Ascending aorta (tissue), 2 donors: ENCODE measurements around the gene ST3GAL5. TPM values are rescaled to one million over a fixed set of nuclear protein-coding genes. Genes with fewer than 3 reads are reported as not detected.

Experiments
- DNase-seq, 2 donors: peaks; one replicate each; pipeline ENCODE4 v3.0.0-alpha.2; 2019; ENCODE audit warnings: low spot score in 2 of 2
- H3K27ac ChIP-seq, 2 donors: fragments of 200-600 bp; sonication (generic); one replicate each; pipeline ENCODE4 v1.5.1; 2016 to 2017; ENCODE audit warnings: mild to moderate bottlenecking in 1 of 2
- H3K27me3 ChIP-seq: fragments of 200-600 bp; sonication (generic); one replicate; pipeline ENCODE4 v1.5.1; 2017
- H3K36me3 ChIP-seq, 2 donors: fragments of 200-600 bp; sonication (generic); one replicate each; pipeline ENCODE4 v1.5.1; 2016
- H3K4me1 ChIP-seq, 2 donors: fragments of 200-600 bp; sonication (generic); one replicate each; pipeline ENCODE4 v1.5.1; 2016 to 2017; ENCODE audit warnings: mild to moderate bottlenecking in 1 of 2
- H3K4me3 ChIP-seq, 2 donors: fragments of 200-600 bp; sonication (generic); one replicate each; pipeline ENCODE4 v1.5.1; 2016 to 2017; ENCODE audit warnings: mild to moderate bottlenecking in 1 of 2
- H3K9me3 ChIP-seq, 2 donors: fragments of 200-600 bp; sonication (generic); one replicate each; pipeline ENCODE4 v1.5.1; 2016
- intact Hi-C: fragments of 100-400 bp; cut with DNase I; formaldehyde crosslinking; loops from one replicate; pipeline ENCODE4 v1.15.1; 2023
- total RNA-seq: library from RNA; depleted of rRNA; stranded (reverse); fragments of >200 nt; gene quantifications from one replicate; pipeline ENCODE4 v1.1.0, GENCODE V29; 2016
- TF ChIP-seq, protein P1 (sequence below), 3 experiments: fragments of 200-600 bp in 2 of 3; fragments of 450-650 bp in 1 of 3; sonication (generic) in 2 of 3; IDR thresholded peaks; one replicate each; pipeline ENCODE4 v1.5.1; 2016 to 2019; ENCODE audit warnings: antibody characterized with exemption in 3 of 3, mild to moderate bottlenecking in 1 of 3, moderate library complexity in 1 of 3

The ST3GAL5 gene
- total RNA-seq, 1 donor from 2014 or later, result 21.0 TPM

DNA sequence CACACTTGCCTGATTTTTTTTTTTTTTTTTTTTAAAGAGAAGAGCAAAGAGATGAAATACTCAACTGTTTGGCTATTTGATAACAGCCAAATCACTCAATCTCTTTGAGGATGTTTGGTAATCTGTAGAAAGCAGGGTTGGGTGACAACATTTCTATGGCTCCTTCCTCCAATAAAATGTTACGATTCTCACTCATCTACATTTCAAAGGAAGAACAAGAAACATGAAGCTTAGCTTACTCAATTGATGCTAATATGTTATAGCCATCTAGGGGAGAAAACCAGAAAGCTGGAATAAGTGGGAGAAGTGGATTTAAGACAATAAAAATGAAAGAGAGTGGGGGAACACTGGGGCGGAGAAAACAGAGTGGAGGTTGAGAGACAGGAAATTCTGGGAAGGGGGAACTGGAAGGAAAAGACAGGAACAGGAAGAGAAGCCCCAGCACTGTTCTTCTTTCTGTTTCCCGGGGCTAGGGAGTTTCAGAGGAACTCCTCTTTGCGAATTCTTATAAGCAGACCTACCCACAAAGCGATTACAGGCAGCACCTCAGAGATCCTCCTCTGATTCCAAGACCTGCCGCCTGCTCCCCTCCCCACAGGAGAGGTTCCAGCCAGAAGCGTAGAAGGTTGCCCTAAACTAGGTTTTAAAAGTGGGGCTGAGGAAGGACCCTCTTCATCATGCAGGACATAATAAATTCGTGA is 13.3 kb downstream of the ST3GAL5 start:
- H3K36me3 ChIP-seq, result no peaks in the 10 kb centered on the region
- H3K27me3 ChIP-seq, result no peaks in the 10 kb centered on the region
- H3K27ac ChIP-seq, result no peak overlapping the region
- H3K9me3 ChIP-seq, result no peaks in the 10 kb centered on the region
- peaks cover 0 to 13% of the 10 kb centered on the region in 2 donors for H3K4me1 ChIP-seq
- intact Hi-C loops, result no loop called here
- H3K4me3 ChIP-seq, result no peak overlapping the region
- TF ChIP-seq, protein P1, sequence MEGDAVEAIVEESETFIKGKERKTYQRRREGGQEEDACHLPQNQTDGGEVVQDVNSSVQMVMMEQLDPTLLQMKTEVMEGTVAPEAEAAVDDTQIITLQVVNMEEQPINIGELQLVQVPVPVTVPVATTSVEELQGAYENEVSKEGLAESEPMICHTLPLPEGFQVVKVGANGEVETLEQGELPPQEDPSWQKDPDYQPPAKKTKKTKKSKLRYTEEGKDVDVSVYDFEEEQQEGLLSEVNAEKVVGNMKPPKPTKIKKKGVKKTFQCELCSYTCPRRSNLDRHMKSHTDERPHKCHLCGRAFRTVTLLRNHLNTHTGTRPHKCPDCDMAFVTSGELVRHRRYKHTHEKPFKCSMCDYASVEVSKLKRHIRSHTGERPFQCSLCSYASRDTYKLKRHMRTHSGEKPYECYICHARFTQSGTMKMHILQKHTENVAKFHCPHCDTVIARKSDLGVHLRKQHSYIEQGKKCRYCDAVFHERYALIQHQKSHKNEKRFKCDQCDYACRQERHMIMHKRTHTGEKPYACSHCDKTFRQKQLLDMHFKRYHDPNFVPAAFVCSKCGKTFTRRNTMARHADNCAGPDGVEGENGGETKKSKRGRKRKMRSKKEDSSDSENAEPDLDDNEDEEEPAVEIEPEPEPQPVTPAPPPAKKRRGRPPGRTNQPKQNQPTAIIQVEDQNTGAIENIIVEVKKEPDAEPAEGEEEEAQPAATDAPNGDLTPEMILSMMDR (IDR thresholded peaks at IDR 0.05), result no peak
- DNase-seq, result no peak

DNA sequence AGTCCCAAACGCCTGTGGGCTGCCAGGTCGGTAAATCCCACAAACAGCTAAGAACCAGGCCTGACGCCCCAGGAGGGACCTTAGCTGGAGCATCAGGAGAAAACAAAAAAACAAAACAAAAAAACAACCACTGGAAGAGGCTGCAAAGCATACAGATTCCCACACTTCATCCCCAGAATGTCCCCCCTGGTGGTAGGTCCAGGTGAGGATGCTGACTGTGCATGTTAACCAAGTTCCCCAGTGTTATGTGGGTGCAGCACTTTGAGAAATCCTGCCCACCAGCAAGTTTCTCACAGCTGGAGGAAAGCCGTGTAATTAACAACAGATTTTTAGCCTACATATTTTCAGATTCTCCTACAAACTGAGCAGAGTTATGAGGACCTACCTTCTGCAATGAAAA is 15.1 kb downstream of the ST3GAL5 start:
- no peaks in the 10 kb centered on the region for H3K27me3 ChIP-seq
- intact Hi-C loops, result no loop called here
- peaks cover 0 to 11% of the 10 kb centered on the region in 2 donors for H3K4me1 ChIP-seq
- no peaks in the 10 kb centered on the region for H3K36me3 ChIP-seq
- no peak overlapping the region for H3K27ac ChIP-seq
- peak in 1 of 2 donors; percentile 31 for DNase-seq
- H3K4me3 ChIP-seq, result no peak overlapping the region
- no peaks in the 10 kb centered on the region for H3K9me3 ChIP-seq
- TF ChIP-seq, protein P1 (IDR thresholded peaks at IDR 0.05), result no peak

DNA sequence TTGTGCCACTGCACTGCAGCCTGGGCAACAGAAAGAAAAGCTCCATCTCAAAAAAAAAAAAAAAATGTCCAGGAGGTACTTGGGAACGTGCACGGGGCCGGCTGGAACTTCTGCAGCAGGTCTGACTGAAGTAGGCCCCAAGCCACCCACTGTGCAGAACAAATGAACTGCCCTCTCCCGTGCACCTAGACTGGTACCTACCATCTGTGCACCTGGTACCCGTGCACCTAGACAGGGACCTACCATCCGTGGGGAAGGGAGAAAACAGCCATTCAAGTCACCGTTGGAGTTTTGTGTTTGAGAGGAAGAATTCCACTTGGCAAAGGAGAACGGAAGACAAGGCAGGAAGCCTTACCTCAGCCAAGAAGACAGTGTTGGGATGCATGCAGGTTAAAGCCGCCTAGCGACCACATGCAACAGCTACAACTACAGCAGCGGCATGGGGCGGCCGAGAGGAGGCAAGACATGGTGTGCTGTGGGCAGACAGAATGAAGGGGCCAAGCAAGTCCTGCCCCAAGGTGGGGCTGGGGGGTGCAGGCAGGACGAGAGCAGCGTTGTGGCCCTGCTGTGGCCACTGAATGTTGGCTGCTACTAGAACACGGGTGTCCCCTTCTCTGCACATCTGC is 16.1 kb downstream of the ST3GAL5 start:
- Histone ChIP-seq H3K36me3 (no peaks in the 10 kb centered on the region), H3K27me3 (no peaks in the 10 kb centered on the region), H3K4me1 (peaks cover 0 to 2% of the 10 kb centered on the region in 2 donors), H3K27ac (no peak overlapping the region), H3K4me3 (no peak overlapping the region), H3K9me3 (no peaks in the 10 kb centered on the region)
- DNase-seq, result peak in 1 of 2 donors; percentile 51
- TF ChIP-seq, protein P1 (IDR thresholded peaks at IDR 0.05), result no peak
- intact Hi-C loops, result no loop called here

DNA sequence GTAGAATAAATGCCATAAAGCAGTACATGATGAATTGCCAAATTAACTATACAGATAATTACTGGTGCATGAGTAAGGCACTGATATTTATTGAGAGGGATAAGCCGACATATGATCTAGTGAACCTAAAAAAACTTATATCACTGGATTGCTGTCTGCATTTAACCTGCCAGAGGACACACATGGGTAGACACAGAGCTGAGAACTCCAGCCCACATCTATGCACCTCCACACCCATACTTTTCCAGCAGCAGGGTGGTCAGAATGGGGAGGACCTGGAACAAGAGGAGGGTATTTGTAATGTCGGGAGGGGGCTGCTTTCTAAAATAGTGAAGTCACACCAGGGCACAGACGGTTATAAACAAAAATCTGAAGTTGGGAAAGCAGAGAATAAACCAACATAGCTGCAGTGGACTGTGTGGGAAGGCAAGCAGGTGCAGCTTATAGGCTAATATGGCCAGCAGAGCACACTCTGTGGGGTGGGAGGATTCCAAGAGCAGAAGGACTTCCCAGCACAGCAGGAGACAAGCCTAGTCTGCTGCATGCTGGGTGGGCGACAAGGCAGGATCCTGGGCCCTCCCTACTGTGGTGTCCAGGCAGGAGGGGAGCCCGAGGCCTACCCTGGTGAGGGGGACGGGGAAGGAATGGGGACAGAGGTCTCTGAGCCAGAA is 17.2 kb downstream of the ST3GAL5 start:
- peak in 1 of 2 donors; percentile 34 for DNase-seq
- Histone ChIP-seq H3K36me3 (no peaks in the 10 kb centered on the region), H3K27me3 (no peaks in the 10 kb centered on the region), H3K4me1 (peaks cover 0 to 2% of the 10 kb centered on the region in 2 donors), H3K27ac (no peak overlapping the region), H3K9me3 (no peaks in the 10 kb centered on the region), H3K4me3 (no peak overlapping the region)
- intact Hi-C loops, result no loop called here
- TF ChIP-seq, protein P1 (IDR thresholded peaks at IDR 0.05), result no peak

DNA sequence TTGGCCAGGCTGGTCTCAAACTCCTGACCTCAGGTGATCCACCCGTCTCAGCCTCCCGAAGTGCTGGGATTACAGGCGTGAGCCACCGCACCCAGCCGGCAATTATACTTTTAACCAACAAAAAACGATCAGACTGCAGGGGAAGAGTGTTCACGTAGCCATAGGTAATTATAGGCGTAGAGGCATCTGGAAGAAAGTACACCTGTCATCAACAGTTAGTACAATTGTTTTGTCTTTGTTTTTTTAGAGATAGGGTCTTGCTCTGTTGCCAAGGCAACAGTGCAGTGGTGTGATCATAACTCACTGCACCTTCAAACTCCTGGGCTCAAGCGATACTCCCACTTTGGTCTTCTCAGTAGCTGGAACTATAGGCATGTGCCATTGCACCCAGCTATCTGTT is 20.0 kb downstream of the ST3GAL5 start:
- no peak for DNase-seq
- no peak overlapping the region for H3K27ac ChIP-seq
- intact Hi-C loops, result no loop called here
- no peak overlapping the region for H3K4me3 ChIP-seq
- TF ChIP-seq, protein P1 (IDR thresholded peaks at IDR 0.05), result no peak
- peaks cover 0 to 2% of the 10 kb centered on the region in 2 donors for H3K4me1 ChIP-seq
- H3K36me3 ChIP-seq, result no peaks in the 10 kb centered on the region
- no peaks in the 10 kb centered on the region for H3K9me3 ChIP-seq
- H3K27me3 ChIP-seq, result no peaks in the 10 kb centered on the region
